IPS-15b (cell line): ENCODE data around the gene IL22RA1.

Source experiments
- H3K27me3 ChIP-seq: one replicate; pipeline ENCODE4 v1.6.1; 2013; ENCODE audit warnings: low read length; ENCODE audit not compliant: control insufficient read depth, insufficient read depth
- H3K36me3 ChIP-seq: one replicate; pipeline ENCODE4 v1.6.1; 2013; ENCODE audit warnings: low read length; ENCODE audit not compliant: control insufficient read depth, insufficient read depth
- H3K4me1 ChIP-seq: one replicate; pipeline ENCODE4 v1.6.1; 2013; ENCODE audit warnings: mild to moderate bottlenecking, low read length; ENCODE audit not compliant: control insufficient read depth, insufficient read depth
- H3K4me3 ChIP-seq: one replicate; pipeline ENCODE4 v1.5.1; 2013; ENCODE audit warnings: low read depth, low read length
- H3K9ac ChIP-seq: one replicate; pipeline ENCODE4 v1.6.1; 2013; ENCODE audit warnings: low read depth, mild to moderate bottlenecking, low read length
- H3K9me3 ChIP-seq: one replicate; pipeline ENCODE4 v1.6.1; 2013; ENCODE audit warnings: mild to moderate bottlenecking, low read length; ENCODE audit not compliant: control insufficient read depth, insufficient read depth

The IL22RA1 gene

DNA sequence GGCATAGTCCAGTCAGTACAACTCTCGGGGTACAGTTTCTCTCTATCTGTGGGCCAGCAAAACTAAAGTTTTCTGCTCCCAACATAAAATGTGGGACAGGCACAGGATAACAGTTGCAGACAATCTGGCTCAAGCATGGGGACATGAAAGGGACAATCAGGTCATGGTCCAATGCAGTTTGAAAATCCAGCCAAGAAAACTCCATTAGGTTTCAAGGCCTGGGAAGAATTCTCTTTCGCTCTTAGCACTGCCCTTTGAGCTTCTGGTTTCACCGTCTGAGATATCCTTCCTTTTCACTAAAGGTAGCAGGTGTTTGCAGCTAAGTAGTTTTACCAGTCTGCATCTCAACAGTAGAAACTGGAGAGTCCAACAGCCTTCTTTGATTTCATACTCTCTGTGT is 21.1 kb upstream of the IL22RA1 start:
- Histone ChIP-seq H3K36me3 (peaks cover 9% of the 10 kb centered on the region), H3K27me3 (no peaks in the 10 kb centered on the region), H3K9ac (no peak overlapping the region)

DNA sequence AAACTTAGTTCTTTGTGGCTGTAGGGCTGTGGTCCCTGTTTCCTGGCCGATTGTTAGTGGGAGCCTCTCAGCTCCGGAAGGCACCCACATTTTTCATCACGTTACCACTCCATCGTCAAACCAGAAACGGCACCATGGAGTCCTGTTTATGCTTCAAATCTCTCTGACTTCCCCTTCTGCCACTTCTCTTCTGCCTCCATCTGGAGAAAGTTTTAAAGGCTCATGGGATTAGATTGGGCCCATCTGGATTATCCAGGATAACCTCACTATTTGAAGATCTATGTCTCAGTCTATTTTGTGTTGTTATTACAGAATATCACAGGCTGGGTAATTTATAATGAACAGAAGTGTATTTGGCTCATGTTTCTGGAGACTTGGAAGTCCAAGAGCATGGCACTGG is 19.3 kb upstream of the IL22RA1 start:
- H3K4me1 ChIP-seq = no peaks in the 10 kb centered on the region
- no peak overlapping the region for H3K4me3 ChIP-seq
- no peaks in the 10 kb centered on the region for H3K9me3 ChIP-seq
- H3K36me3 ChIP-seq = peaks cover 16% of the 10 kb centered on the region
- no peak overlapping the region for H3K9ac ChIP-seq
- H3K27me3 ChIP-seq = no peaks in the 10 kb centered on the region

More for the DNA sequence above, 21.1 kb upstream of the IL22RA1 start:
- H3K4me3 ChIP-seq = no peak overlapping the region
- H3K9me3 ChIP-seq = no peaks in the 10 kb centered on the region
- H3K4me1 ChIP-seq = no peaks in the 10 kb centered on the region

DNA sequence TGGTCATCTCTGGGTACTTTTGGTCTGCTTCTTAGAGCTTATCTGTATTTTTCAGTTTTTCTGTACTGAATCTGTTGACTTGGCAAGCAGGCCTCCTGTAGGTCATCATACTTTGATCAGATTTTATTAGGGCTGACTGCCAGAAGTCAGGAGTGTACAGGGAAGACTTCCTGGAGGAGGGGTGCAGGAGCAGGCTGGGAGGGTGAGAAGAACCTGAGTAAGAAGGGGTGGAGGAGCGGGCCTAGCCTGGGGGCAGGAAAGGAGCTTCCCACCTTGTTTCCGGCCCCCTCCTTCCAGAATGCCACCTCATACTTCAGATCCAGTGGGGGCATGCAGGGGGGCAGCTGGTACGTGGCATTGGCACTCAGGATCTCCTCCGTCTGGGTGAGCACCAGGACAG is 18.3 kb upstream of the IL22RA1 start:
- peaks cover 19% of the 10 kb centered on the region for H3K36me3 ChIP-seq

DNA sequence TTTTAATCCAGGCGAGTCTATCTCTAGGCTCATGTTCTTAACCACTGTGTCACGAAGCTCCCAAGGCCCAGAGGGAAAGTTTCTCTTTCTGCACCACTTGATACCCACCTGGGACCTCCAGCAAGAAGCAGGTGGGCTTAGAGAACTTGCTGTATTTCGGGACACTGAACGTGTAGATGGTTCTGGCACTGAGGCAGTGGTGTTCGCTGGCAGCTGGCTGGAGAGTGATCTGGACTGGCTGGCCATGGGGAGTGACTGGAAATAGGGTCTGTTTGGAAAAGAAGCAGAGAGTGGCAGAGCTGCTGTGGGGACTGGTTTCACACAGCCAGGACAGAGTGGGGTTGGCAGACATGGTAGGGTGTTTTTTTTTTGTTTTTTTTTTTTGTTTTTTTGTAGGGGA is 16.4 kb upstream of the IL22RA1 start:
- Histone ChIP-seq H3K27me3 (no peaks in the 10 kb centered on the region), H3K36me3 (peaks cover 12% of the 10 kb centered on the region), H3K9ac (no peak overlapping the region), H3K4me1 (no peaks in the 10 kb centered on the region), H3K9me3 (no peaks in the 10 kb centered on the region), H3K4me3 (no peak overlapping the region)

More for the DNA sequence above, 18.3 kb upstream of the IL22RA1 start:
- Histone ChIP-seq H3K27me3 (no peaks in the 10 kb centered on the region), H3K9ac (no peak overlapping the region), H3K4me3 (no peak overlapping the region), H3K4me1 (no peaks in the 10 kb centered on the region), H3K9me3 (no peaks in the 10 kb centered on the region)

DNA sequence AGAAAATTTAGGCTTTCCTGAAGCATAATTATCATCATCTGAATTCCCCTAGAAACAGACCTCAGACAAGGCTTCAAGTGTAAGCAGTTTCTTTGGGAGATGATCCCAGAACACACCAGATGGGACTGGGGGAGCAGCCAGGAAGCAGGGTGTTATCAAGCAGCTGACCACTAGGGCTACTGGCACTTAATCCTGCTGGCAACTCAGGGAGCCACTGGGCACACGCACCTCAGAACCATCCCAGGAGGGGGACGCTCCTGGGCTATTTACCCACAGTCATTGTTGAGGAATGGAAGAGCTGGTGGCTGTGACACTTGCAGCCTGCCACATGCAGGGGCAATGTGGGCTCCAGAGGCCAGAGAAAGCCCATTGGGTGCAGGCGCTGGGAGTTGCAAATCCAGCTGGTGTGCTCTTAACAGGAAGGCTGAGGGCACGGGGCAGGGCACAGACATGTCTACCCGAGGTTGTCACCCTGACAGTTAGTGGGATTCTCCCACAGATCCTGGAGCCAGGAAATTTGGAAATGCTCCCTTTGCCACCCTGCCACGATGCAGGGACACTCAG is 15.1 kb upstream of the IL22RA1 start:
- Histone ChIP-seq H3K36me3 (peaks cover 12% of the 10 kb centered on the region), H3K27me3 (no peaks in the 10 kb centered on the region), H3K4me1 (no peaks in the 10 kb centered on the region), H3K9ac (no peak overlapping the region), H3K9me3 (no peaks in the 10 kb centered on the region), H3K4me3 (no peak overlapping the region)

DNA sequence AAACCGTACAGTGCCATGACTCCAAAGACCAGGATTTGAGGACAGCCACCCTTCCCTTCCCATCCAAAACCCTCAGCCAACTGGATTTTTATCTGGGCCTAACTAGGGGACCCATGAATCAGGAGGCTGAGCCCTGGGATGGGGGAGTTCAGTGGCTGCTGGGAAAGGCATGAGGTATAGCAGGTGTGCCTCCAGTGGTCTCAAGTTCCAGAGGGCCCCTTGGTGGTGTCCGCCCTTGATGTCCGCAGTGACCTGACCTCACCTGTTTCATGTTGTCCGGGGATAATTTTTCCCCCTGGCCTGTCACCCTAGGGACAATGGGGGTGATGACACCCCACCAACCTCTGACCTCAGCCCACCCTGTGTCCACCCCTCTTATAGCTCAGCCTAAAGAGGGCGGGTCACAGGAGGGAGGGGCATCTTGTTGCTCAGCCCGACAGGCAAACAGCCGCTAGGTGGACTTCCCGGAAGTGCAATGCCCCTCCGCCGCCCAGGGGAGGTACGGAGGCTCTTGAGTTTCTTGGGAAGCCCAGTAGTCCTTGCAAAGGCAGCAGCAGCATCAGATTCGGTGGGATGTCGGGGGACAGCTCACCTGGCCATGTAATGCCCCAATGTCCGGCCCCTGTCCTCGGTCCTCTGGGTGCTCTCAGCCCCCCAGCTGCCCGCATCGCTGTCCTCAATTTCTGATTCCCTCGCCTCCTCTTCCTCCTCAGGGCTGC is 13.8 kb upstream of the IL22RA1 start:
- H3K4me3 ChIP-seq = no peak overlapping the region
- no peaks in the 10 kb centered on the region for H3K27me3 ChIP-seq
- peaks cover 12% of the 10 kb centered on the region for H3K36me3 ChIP-seq

DNA sequence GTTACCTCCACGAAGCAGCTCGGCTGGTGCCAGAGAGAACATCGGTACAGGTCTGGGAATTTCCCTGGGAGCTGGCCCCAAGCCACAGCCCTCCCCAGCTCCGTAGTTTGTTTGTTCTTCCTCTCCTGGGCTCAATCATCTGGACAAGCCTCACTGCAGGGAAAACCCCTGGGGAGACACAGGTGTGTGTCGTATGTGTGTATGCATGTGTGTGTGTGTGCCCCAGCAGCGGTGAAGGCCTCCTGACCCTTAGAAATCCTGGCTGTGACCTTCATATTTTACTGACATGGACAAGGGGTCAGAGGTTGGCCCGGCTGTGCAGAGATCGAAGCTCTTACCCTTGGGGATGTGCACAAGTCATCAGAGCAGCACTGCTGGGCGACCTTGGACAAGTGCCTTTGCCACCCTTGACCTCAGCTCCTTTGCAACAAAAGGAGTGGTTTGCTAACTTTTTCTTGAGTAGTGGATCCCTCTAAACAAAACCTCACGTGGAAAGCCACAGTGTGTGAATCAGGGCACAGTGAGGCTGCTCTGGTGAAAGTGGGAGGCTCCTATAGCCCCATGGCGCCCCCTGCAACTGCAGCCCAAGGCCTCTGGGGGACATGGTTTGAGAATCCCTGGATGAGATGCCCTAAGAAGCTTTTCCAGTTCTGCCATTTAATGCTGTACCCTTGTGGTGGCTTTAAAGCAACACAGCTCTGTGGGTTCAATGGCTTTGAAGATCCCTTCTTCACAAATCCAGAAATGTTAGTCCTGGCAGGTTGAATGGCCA is 12.3 kb upstream of the IL22RA1 start:
- H3K4me3 ChIP-seq = no peak overlapping the region
- peaks cover 5% of the 10 kb centered on the region for H3K4me1 ChIP-seq
- peaks cover 12% of the 10 kb centered on the region for H3K36me3 ChIP-seq
- no peaks in the 10 kb centered on the region for H3K9me3 ChIP-seq
- H3K9ac ChIP-seq = no peak overlapping the region
- no peaks in the 10 kb centered on the region for H3K27me3 ChIP-seq

More for the DNA sequence above, 13.8 kb upstream of the IL22RA1 start:
- Histone ChIP-seq H3K9me3 (no peaks in the 10 kb centered on the region), H3K4me1 (peaks cover 1% of the 10 kb centered on the region), H3K9ac (no peak overlapping the region)

DNA sequence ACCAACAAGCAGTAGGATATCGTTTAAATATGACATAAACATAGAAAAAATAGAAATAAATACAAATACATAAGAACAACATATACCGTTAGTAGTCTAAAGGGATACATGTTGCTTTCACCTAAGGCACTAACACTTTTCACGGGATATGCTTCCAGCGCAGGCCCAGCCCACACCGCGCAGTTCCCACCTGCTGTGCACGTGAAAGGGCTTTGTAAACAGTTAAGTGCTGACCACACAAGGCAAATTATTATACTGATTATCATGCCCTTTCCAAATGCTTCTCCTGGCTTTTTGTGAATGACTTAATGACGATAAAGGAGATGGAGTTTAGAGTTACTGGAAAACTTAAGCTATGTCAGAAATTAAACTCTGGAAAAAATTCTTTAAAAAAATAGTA is 11.3 kb upstream of the IL22RA1 start:
- peaks cover 12% of the 10 kb centered on the region for H3K36me3 ChIP-seq
- H3K9me3 ChIP-seq = no peaks in the 10 kb centered on the region
- no peak overlapping the region for H3K4me3 ChIP-seq
- H3K27me3 ChIP-seq = no peaks in the 10 kb centered on the region
- H3K9ac ChIP-seq = no peak overlapping the region
- peaks cover 8% of the 10 kb centered on the region for H3K4me1 ChIP-seq

DNA sequence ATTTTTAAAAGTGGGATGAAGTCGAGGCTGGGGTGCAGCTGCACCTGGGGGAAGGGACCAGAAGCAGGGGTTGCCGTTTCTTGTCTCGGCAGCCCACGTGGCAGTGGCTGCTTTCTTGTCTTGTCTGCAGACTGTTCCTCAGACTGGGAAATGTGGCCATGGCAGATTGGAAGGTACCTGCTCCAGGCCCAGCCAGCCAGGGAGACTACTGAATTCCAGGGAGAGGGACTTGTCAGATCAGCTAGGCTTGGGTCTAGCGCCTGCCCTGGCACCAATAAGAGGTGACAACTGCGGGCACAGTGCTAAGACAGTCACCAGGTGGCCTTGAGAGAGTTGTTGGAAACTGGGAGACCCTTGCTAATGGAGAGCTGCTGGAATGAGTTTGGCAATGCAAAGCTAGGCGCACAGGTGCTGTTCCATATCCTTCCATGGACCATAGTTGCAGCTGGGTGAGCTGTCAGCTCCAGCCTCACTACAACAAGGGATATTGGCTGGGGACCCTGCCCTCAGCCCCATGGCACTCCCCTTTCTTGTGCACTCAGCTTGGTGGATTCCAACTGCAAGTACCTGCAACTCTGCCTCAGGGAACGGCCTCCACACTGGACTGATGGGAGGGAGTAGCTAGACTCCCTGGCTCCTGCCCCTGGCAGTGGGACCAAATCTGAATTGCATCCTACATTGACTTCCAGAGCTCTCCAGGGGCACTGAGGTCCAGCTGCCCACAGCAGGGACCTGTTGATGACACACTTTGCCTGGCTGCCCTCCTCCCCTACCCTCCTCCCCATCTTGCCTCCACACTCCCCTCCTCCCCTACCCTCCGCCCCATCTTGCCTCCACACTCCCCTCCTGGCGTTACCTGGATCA is 9.9 kb upstream of the IL22RA1 start:
- Histone ChIP-seq H3K27me3 (no peaks in the 10 kb centered on the region), H3K4me3 (no peak overlapping the region), H3K9me3 (no peaks in the 10 kb centered on the region), H3K9ac (no peak overlapping the region), H3K4me1 (peaks cover 8% of the 10 kb centered on the region), H3K36me3 (peaks cover 11% of the 10 kb centered on the region)

DNA sequence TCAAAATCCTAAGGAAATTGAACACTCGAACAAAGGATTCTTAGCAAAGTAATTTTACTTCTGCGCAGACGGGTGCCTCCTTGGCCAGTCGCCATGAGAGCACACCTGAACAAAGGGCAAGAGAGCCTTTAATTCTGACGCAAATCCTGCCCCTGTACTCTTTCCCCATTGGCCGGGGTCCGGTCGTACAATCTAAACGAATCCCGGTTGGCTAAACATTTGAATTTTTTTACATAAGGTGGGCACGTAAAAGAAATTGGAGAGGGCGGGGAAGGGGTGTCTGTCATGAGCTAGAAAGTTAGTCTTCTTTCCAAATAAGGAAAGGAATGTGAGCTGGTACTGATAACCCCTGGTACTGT is 8.2 kb upstream of the IL22RA1 start:
- Histone ChIP-seq H3K9me3 (no peaks in the 10 kb centered on the region), H3K4me3 (peak overlapping the region; percentile 36), H3K36me3 (peaks cover under 1% of the 10 kb centered on the region), H3K27me3 (no peaks in the 10 kb centered on the region), H3K9ac (peak overlapping the region; percentile 82), H3K4me1 (peaks cover 8% of the 10 kb centered on the region)
